Mucosa of descending colon (tissue), 3 donors: ENCODE results near the gene FANCC. TPM values are rescaled to one million over a fixed set of nuclear protein-coding genes. Genes with fewer than 3 reads are reported as not detected.

Experiments used
- ATAC-seq: fragments of 200-7000 bp; cut with Tn5 transposase; one replicate; pipeline ENCODE4 v1.9.1; 2020; ENCODE audit warnings: mild to moderate bottlenecking, moderate library complexity
- DNase-seq, 3 donors: peaks; one replicate each; pipeline ENCODE4 v3.0.0-alpha.2; 2020
- H3K36me3 ChIP-seq: fragments of 200-600 bp; one replicate; pipeline ENCODE4 v1.8.0; 2021; ENCODE audit warnings: low read depth, mild to moderate bottlenecking
- H3K4me1 ChIP-seq: fragments of 200-600 bp; one replicate; pipeline ENCODE4 v1.8.0; 2021; ENCODE audit warnings: low read depth, mild to moderate bottlenecking
- H3K4me3 ChIP-seq: fragments of 200-600 bp; one replicate; pipeline ENCODE4 v1.8.0; 2021; ENCODE audit warnings: mild to moderate bottlenecking
- H3K9me3 ChIP-seq: fragments of 200-600 bp; one replicate; pipeline ENCODE4 v1.8.0; 2021; ENCODE audit warnings: mild to moderate bottlenecking
- intact Hi-C, 2 donors: fragments of 100-400 bp; cut with DNase I in 1 of 2; cut with micrococcal nuclease in 1 of 2; formaldehyde crosslinking; loops; one replicate each; pipeline versions ENCODE4 v1.11.0 to v1.11.1; 2022; cut with DNase I, micrococcal nuclease
- total RNA-seq, 3 donors: library from RNA; stranded (reverse); fragmentation: NEBNext Ultra II Directional in 2 of 3; extraction: Animal tissue kit (Norgen Biotek cat#: 25700) in 2 of 3; gene quantifications; one replicate each; pipeline versions ENCODE4 v1.2.1 to v1.2.4, GENCODE V29; 2021 to 2023
- TF ChIP-seq, protein P1 (sequence below): fragments of 200-600 bp; IDR thresholded peaks from one replicate; pipeline ENCODE4 v1.8.0; 2022; ENCODE audit warnings: antibody characterized with exemption, mild to moderate bottlenecking
- donor health status: DM: no; HTN: no; CAD: no; lungs with moderate emphysema.
- donor health status: DM: no; HTN: no; CAD: no.
- donor health status: DM: no; HTN: yes; CAD: no.

The FANCC gene
- total RNA-seq, 3 donors from 2014 or later = 10.7 to 18.0 (median 14.2) TPM

DNA sequence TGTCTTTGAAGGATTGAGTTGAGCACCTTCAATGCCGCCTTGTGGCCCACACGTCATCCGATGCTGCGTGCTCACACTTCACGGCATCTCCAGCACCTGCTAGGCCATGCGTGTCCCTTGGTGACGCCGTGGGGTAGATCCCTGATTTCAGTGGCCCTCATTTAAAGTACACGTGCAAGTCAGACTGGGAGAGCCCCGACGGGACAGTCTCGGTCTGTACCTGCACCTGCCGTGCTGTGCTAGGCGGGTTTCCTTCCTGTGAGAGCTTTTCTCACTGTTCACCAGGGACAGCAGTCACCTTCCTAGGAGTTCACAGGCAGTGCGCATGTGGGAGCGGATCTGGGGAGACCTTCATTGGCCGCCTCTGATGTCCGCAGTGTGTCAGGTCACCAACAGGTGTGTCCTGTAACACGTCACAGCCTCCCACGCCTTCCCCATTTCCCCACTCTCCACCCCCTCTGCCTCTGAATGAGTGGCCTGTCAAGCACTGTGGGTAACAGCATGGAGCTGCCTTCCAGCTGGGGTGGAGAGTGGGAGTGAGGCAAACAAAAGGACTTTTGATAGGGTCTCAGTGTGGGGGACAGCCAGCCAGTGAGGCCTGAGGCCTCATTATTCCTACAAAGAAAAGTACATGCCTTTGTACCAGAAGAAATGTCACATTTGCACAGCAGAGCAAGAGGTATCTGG lies 236.4 kb downstream of the FANCC start:
- H3K36me3 ChIP-seq = peaks cover 4% of the 10 kb centered on the region

DNA sequence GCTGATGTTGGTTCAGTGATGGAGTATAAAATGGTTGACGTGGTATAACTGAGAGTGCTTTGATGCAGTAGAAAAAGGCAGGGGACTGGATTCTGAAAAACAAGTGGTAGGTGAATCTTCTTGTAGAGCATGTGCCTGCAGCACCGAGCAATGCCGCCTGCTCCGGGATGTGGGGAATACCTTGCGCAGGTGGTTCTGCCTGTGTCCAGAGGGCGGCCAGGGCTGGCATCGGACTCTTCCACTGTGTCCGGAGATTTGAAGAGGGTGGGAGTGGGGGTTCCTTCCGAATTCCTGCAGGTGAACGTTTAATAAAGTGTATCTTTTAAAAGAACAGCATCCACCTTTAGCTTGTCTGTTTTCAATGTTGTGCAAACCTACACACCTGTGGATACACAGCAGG lies 238.0 kb downstream of the FANCC start:
- Histone ChIP-seq H3K9me3 (no peaks in the 10 kb centered on the region), H3K4me1 (peaks cover 30% of the 10 kb centered on the region), H3K36me3 (no peaks in the 10 kb centered on the region), H3K4me3 (no peak overlapping the region)
- intact Hi-C loops = no loop called here
- DNase-seq (no peak), ATAC-seq (no peak)
- TF ChIP-seq, protein P1, sequence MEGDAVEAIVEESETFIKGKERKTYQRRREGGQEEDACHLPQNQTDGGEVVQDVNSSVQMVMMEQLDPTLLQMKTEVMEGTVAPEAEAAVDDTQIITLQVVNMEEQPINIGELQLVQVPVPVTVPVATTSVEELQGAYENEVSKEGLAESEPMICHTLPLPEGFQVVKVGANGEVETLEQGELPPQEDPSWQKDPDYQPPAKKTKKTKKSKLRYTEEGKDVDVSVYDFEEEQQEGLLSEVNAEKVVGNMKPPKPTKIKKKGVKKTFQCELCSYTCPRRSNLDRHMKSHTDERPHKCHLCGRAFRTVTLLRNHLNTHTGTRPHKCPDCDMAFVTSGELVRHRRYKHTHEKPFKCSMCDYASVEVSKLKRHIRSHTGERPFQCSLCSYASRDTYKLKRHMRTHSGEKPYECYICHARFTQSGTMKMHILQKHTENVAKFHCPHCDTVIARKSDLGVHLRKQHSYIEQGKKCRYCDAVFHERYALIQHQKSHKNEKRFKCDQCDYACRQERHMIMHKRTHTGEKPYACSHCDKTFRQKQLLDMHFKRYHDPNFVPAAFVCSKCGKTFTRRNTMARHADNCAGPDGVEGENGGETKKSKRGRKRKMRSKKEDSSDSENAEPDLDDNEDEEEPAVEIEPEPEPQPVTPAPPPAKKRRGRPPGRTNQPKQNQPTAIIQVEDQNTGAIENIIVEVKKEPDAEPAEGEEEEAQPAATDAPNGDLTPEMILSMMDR = no peak

More for the DNA sequence above, 236.4 kb downstream of the FANCC start:
- intact Hi-C loops = no loop called here
- Histone ChIP-seq H3K9me3 (no peaks in the 10 kb centered on the region), H3K4me3 (no peak overlapping the region), H3K4me1 (peaks cover 19% of the 10 kb centered on the region)
- ATAC-seq (no peak), DNase-seq (peak in 1 of 3 donors; percentile 32)
- TF ChIP-seq, protein P1 = no peak

DNA sequence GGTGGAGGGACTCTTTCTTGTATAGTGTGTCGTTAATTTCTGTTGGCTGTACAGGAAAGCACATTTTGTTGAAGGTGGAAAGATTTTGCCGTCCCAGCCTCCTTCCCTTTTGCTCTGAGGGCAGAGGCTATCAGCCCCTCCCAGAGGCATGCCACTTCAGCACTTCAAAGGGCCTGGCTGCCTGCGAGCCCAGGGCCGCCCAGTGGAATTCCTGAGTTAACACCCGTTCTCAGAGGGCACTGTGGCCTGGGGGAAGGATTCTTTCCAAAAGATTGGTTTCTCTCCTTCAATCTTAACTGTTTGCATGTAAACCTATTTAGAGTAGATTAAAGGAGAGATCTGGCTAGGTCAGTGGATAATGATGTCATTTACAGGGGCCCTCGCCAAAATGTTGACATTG lies 238.6 kb downstream of the FANCC start:
- Histone ChIP-seq H3K4me3 (no peak overlapping the region), H3K9me3 (no peaks in the 10 kb centered on the region), H3K36me3 (no peaks in the 10 kb centered on the region), H3K4me1 (peaks cover 35% of the 10 kb centered on the region)
- DNase-seq (no peak), ATAC-seq (no peak)
- intact Hi-C loops = no loop called here
- TF ChIP-seq, protein P1 = no peak

DNA sequence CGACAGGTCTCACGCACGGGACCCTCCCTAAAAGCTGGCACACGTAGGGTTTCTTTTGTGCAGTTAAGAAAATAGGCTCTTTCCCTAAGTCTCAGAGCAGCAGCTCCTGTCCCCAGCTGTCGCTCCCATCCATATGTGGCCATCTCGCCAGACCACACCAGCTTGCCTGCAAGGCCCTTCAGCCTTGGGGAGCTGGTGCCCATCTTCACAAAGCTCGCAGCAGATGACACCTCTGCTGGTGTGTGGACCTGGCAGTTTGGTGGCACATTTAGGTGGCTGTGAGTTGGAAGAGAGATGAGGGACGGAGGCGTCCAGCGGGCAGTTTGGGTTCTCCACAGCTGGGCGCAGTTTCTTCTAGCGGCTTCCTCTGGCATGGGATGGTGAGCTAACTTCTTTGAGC lies 239.0 kb downstream of the FANCC start:
- Histone ChIP-seq H3K9me3 (no peaks in the 10 kb centered on the region), H3K4me3 (no peak overlapping the region), H3K4me1 (peaks cover 36% of the 10 kb centered on the region), H3K36me3 (no peaks in the 10 kb centered on the region)
- TF ChIP-seq, protein P1 = no peak
- DNase-seq = no peak
- intact Hi-C loops = no loop called here
- ATAC-seq = no peak

DNA sequence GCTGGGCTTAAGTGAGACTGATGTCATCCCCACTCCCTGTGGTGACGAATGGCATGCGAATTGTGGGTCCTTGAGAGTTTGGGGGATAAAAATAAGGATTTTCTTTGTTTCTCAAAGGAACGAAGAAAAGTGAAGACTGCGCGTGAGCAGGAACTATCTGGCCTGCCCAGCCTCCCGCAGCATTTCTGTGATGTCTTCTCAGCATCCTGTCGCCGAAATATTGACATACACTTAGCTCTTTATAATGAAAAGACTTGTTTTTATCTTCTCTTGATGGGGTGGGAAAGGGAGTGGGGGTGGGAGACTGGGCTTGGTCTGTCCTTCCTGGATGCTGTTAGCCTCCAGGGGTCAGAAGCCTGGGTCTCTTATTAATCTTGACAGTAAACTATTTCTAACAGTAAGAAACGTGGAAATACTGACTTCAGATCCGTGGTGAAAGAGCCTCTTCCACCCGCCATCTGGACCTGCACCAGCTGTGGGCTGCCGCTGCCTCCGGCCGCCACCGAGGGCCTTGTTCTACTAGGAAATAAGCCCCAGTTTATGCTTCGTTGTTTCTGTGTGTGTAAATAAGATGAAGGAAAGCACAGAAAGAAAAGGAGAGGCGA lies 239.6 kb downstream of the FANCC start:
- TF ChIP-seq, protein P1 = no peak
- no peak for ATAC-seq
- peaks cover 36% of the 10 kb centered on the region for H3K4me1 ChIP-seq

More for the DNA sequence above, 239.6 kb downstream of the FANCC start:
- H3K36me3 ChIP-seq = no peaks in the 10 kb centered on the region
- no peak overlapping the region for H3K4me3 ChIP-seq
- no peaks in the 10 kb centered on the region for H3K9me3 ChIP-seq
- intact Hi-C loops = no loop called here
- DNase-seq = no peak
